IPS-20b (cell line): ENCODE results near the gene NIT1.

Experiments
- H3K27ac ChIP-seq: one replicate; pipeline ENCODE4 v1.5.1; 2013; ENCODE audit warnings: low read length
- H3K27me3 ChIP-seq: 2 replicates; pipeline ENCODE4 v1.6.1; 2013; ENCODE audit warnings: mild to moderate bottlenecking, low read length, inconsistent platforms; ENCODE audit not compliant: insufficient read depth
- H3K36me3 ChIP-seq: 2 replicates; pipeline ENCODE4 v1.6.1; 2013; ENCODE audit warnings: low read depth, mild to moderate bottlenecking, inconsistent platforms, low read length, moderate library complexity; ENCODE audit not compliant: insufficient read depth
- H3K4me1 ChIP-seq: 2 replicates; pipeline ENCODE4 v1.6.1; 2013; ENCODE audit warnings: mild to moderate bottlenecking, control low read depth, inconsistent platforms, low read length, moderate library complexity; ENCODE audit not compliant: insufficient read depth
- H3K4me3 ChIP-seq: 2 replicates; pipeline ENCODE4 v1.5.1; 2013; ENCODE audit warnings: mild to moderate bottlenecking, low read length, inconsistent platforms
- H3K9ac ChIP-seq: 2 replicates; pipeline ENCODE4 v1.6.1; 2013; ENCODE audit warnings: low read depth, mild to moderate bottlenecking, inconsistent platforms, low read length, moderate library complexity
- H3K9me3 ChIP-seq: 2 replicates; pipeline ENCODE4 v1.6.1; 2013; ENCODE audit warnings: mild to moderate bottlenecking, low read depth, low read length, inconsistent platforms; ENCODE audit not compliant: insufficient read depth

The NIT1 gene

GRCh38 chr1:161077426-161077825, 40.5 kb upstream of the NIT1 start:
- no peaks in the 10 kb centered on the region for H3K27me3 ChIP-seq
- 0 out of 2 replicates have a peak, but pooled peaks cover 4% of the 10 kb centered on the region for H3K4me1 ChIP-seq
- no peak overlapping the region for H3K27ac ChIP-seq
- H3K9me3 ChIP-seq: no peaks in the 10 kb centered on the region
- H3K9ac ChIP-seq: no peak overlapping the region
- H3K36me3 ChIP-seq: no peaks in the 10 kb centered on the region
- no peak overlapping the region for H3K4me3 ChIP-seq

DNA sequence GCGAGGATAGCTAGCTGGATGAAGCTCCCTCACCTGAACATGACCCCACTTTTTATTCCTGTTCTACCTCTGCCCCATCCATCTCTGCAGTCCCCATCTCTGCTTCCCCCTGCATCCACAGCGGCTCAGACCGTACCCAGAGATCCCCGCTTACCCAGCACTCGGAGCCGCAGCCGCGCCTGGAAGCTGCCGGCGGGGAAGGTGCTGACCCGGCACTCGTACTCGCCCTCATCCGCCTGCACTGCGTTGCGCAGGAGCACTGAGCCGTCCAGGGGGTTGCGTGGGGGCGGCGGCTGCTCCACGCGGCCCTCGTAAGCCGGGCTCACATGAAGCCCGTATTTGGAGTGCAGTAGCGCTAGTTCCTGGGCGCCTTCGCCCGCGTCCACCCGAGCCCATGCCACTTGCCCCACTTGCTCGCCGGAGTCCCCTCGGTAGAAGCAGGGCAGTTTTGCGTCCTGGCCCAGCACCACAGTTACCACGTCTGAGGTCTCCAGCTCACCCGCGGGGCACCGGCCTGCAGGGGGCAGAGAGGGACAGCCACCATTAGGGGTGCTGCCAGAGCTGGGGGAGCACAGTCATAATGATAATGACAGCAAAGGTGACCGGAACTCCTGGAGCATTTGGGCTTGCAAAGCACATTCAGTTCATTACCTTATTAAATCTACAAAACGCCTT, 38.3 kb upstream of the NIT1 start:
- no peak overlapping the region for H3K9ac ChIP-seq
- H3K36me3 ChIP-seq: no peaks in the 10 kb centered on the region
- H3K27ac ChIP-seq: no peak overlapping the region
- H3K27me3 ChIP-seq: no peaks in the 10 kb centered on the region
- no peaks in the 10 kb centered on the region for H3K9me3 ChIP-seq
- no peak overlapping the region for H3K4me3 ChIP-seq
- 0 out of 2 replicates have a peak, but pooled peaks cover 4% of the 10 kb centered on the region for H3K4me1 ChIP-seq

DNA sequence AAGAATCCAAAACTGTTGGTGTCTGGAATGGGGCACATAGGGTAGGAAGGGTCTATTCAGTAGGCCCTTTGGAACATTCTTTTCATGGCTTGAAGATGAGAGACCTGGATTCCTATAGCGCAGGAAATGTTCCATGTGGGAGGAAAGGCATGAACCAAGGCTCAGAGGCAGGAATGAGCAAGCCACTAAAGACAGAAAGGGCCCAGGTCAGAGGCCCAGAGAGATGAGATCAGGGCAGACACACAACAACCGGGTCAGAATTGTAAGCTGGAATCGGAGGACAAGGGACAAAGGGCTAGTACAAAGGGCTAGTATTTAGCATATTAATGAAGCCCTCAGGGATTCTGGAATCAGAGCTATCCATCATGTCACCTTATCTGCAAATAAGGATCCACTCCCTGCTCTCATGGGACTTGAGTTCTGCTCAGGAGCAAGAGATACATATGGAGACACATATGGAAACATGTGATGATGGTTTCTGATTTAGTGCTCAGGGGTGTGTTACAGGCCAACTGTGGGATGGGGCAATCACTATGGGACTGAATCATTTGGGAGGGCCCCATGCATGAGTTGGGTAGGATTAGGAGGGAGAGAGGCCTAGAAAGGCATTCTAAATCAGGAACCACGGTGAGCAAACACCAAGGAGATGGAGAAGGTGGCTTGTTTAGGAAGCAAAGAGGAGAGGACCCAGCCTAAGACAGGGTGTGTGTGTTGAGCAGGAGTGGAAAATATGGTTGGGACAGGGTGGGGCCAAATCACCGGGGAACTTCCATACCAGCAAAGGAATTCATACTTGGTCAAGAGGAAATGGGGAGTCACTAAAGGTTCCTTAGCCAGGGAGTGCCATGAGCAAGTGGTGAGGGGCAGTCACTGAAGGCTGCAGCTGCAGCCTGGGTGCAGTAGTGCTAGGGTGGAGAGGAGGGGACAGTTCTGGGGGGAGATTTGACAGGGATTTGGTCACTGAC, 37.2 kb upstream of the NIT1 start:
- Histone ChIP-seq H3K4me3 (no peak overlapping the region), H3K9me3 (no peaks in the 10 kb centered on the region), H3K4me1 (0 out of 2 replicates have a peak, but pooled peaks cover 4% of the 10 kb centered on the region), H3K27ac (no peak overlapping the region), H3K9ac (no peak overlapping the region), H3K36me3 (no peaks in the 10 kb centered on the region), H3K27me3 (no peaks in the 10 kb centered on the region)

- no peaks in the 10 kb centered on the region for H3K36me3 ChIP-seq
- H3K4me1 ChIP-seq: 0 out of 2 replicates have a peak, but pooled peaks cover 4% of the 10 kb centered on the region
- H3K27ac ChIP-seq: no peak overlapping the region
- no peak overlapping the region for H3K4me3 ChIP-seq
- no peaks in the 10 kb centered on the region for H3K9me3 ChIP-seq
- H3K9ac ChIP-seq: no peak overlapping the region
- H3K27me3 ChIP-seq: no peaks in the 10 kb centered on the region
Observed at GRCh38 chr1:161081519-161081918, 36.4 kb upstream of the NIT1 start.

DNA sequence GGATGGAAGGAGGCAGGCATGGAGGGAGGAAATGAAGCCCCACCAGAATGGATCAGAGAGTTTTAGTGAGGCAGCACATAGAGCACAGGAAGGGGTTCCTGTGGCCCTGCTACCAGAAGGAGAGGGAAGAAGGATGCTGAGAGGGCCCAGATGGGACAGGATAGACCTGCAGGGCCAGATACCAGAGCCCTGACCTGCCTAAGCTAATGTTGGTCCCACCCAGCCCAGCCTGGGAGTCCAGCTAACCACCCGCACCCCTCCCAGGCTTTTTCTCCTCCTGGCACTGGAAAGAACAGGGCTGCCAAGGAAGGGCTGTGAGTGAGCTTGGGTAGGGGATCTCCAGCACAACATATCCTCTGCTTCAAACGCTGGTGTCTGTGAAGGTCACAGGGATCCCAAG, 35.4 kb upstream of the NIT1 start:
- Histone ChIP-seq H3K4me1 (0 out of 2 replicates have a peak, but pooled peaks cover 4% of the 10 kb centered on the region), H3K9me3 (no peaks in the 10 kb centered on the region), H3K27ac (no peak overlapping the region), H3K9ac (no peak overlapping the region), H3K4me3 (no peak overlapping the region), H3K36me3 (no peaks in the 10 kb centered on the region), H3K27me3 (no peaks in the 10 kb centered on the region)

DNA sequence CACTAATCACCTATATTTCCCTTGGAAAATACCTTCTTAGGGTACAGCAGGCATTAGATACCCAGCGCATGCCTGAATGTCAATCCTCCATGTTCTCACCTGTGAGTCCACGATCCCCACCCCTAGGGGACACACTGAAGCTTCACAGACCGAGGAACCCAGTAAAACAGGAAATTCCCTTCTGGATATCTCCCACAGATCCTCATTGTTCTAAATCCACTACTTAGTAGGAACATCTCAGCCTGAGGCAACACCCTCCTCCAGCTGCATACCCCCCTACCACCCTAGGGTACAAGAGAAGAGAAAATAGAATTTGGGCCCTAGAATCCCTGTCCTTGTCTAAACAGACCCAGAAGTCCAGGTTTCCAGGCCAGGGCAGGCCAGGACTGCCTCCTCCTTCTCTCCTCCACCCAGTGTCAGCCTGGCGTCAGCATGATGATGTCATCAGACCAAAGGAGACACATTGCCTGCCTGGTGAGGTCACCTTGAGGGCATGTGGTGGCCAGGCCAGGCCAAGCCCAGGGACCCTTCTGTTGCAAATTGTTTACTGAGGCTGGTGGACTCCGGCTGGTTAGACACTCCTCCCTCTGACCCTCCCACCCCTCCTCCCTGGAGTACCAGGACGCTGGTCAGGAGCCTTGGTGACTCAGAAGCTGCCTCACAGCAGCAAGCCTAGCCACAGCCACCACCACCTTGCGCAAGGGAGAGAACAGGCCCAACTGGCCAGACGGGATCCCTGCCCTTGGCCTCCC, 34.7 kb upstream of the NIT1 start:
- no peaks in the 10 kb centered on the region for H3K36me3 ChIP-seq
- H3K9ac ChIP-seq: no peak overlapping the region
- no peak overlapping the region for H3K4me3 ChIP-seq
- H3K27ac ChIP-seq: no peak overlapping the region
- no peaks in the 10 kb centered on the region for H3K27me3 ChIP-seq
- H3K9me3 ChIP-seq: no peaks in the 10 kb centered on the region
- H3K4me1 ChIP-seq: 0 out of 2 replicates have a peak, but pooled peaks cover 4% of the 10 kb centered on the region

- 0 out of 2 replicates have a peak, but pooled peaks cover 4% of the 10 kb centered on the region for H3K4me1 ChIP-seq
- no peak overlapping the region for H3K27ac ChIP-seq
- H3K9ac ChIP-seq: no peak overlapping the region
- no peaks in the 10 kb centered on the region for H3K9me3 ChIP-seq
- H3K4me3 ChIP-seq: no peak overlapping the region
- H3K36me3 ChIP-seq: no peaks in the 10 kb centered on the region
- no peaks in the 10 kb centered on the region for H3K27me3 ChIP-seq
Observed at GRCh38 chr1:161083748-161084596, 33.9 kb upstream of the NIT1 start.

DNA sequence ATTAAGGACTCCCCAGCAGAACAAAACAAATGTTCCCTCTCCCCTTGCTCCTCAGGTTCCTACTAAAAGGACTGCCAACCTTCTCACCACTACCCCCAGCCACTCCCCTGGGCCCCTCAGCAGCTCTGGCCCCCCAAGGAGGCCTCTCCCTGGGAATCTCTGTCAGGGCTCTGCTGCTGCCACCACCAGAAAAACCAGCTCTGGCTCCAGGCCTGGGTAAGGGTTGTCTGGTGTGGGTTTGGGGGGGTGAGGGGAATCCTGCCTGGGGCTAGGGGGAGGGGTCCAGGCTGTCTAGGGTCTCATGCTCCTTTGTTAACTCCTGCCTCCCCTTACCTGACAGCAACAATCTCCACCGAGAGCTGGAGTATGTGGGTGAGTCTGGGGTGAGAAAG, 33.3 kb upstream of the NIT1 start:
- Histone ChIP-seq H3K36me3 (no peaks in the 10 kb centered on the region), H3K27me3 (no peaks in the 10 kb centered on the region), H3K4me3 (no peak overlapping the region), H3K9me3 (no peaks in the 10 kb centered on the region), H3K4me1 (0 out of 2 replicates have a peak, but pooled peaks cover 4% of the 10 kb centered on the region), H3K27ac (no peak overlapping the region), H3K9ac (no peak overlapping the region)

GRCh38 chr1:161085165-161085564, 32.7 kb upstream of the NIT1 start:
- no peaks in the 10 kb centered on the region for H3K9me3 ChIP-seq
- 0 out of 2 replicates have a peak, but pooled peaks cover 4% of the 10 kb centered on the region for H3K4me1 ChIP-seq
- no peaks in the 10 kb centered on the region; the same call in 1 of the 2 replicates for H3K27me3 ChIP-seq
- no peak overlapping the region for H3K4me3 ChIP-seq
- no peak overlapping the region for H3K9ac ChIP-seq
- no peak overlapping the region for H3K27ac ChIP-seq
- H3K36me3 ChIP-seq: no peaks in the 10 kb centered on the region

GRCh38 chr1:161086457-161086856, 31.4 kb upstream of the NIT1 start:
- no peak overlapping the region for H3K9ac ChIP-seq
- H3K36me3 ChIP-seq: no peaks in the 10 kb centered on the region
- no peaks in the 10 kb centered on the region; the same call in 1 of the 2 replicates for H3K27me3 ChIP-seq
- no peaks in the 10 kb centered on the region for H3K9me3 ChIP-seq
- no peak overlapping the region for H3K27ac ChIP-seq
- no peaks in the 10 kb centered on the region for H3K4me1 ChIP-seq
- H3K4me3 ChIP-seq: no peak overlapping the region
